ENCODE measurements around the gene ACOXL. TPM values are rescaled to one million over a fixed set of nuclear protein-coding genes. Genes with fewer than 3 reads are reported as not detected.

ACOXL gene
- total RNA-seq, 1 donor from 2014 or later: not detected

DNA sequence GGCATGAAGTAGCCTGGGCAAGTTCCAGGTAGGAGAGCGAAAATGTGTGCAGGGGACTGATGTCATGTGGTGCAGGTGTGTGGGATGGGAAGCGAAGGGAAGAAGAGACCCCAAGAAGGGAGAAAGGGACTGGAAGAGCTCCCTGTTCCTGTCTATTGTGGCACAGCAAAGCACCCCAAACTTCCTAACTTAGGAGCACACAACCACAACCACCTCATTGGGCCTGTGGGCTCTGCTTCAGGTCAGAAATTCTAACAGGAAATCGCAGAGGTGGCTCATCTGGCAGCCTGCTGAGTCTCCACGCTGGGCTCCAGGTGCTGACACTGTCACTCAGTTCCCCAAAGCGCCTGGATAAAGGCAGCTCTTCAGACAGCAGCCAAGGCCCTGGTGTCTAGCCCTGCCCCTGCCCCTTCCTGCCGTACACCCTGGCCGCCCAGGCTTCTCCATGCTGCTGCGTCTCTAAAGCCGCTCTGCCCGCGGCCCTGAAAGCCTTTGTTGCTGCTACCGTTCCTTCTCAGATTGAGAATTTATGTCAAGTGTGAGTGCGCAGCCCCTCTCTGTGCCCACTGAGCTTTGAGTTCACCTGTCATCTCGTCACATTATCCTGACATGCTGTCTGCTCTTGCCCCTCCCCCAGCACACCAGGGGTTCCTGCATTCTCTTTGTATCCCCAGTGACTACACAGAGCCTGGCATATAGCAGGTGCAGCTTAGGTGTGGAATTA, 248.1 kb downstream of the ACOXL start:
- no peaks in the 10 kb centered on the region for H3K27me3 ChIP-seq (ENCODE audit: control insufficient read depth in 3 of 3, insufficient read depth in 3 of 3, low read length in 3 of 3)
- H3K4me3 ChIP-seq (ENCODE audit: low read length in 3 of 3): no peak overlapping the region
- no peak overlapping the region for H3K9ac ChIP-seq (ENCODE audit: low read depth in 1 of 3, low read length in 3 of 3)

DNA sequence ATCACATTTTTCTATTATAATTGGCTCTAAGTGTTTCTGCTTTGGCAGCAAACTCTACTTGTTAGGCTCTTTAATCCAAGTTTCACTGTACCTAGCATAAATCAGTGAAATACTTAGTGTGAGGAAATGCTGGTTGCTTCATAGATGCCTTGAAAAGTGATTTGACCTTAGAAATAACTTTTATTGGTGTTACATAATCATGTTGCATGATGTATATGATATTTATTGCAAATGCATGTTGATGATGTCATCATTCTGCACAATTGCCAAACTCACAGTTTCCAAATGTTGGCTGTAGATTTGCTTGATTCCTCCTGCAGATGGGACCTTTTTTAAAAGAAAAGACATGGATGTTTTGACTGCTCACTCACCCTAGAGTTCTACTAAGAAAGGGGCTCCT, 250.8 kb downstream of the ACOXL start:
- H3K36me3 ChIP-seq (ENCODE audit: control insufficient read depth in 3 of 3, insufficient read depth in 3 of 3, low read length in 3 of 3): no peaks in the 10 kb centered on the region
- no peak overlapping the region for H3K27ac ChIP-seq (ENCODE audit: low read depth, low read length)
- H3K4me1 ChIP-seq (ENCODE audit: control insufficient read depth in 3 of 3, insufficient read depth in 3 of 3, low read length in 3 of 3): peaks cover 5 to 11% (median 10%) of the 10 kb centered on the region in 3 donors
- no peak overlapping the region for H3K9ac ChIP-seq (ENCODE audit: low read depth in 1 of 3, low read length in 3 of 3)
- H3K27me3 ChIP-seq (ENCODE audit: control insufficient read depth in 3 of 3, insufficient read depth in 3 of 3, low read length in 3 of 3): no peaks in the 10 kb centered on the region
- H3K9me3 ChIP-seq (ENCODE audit: control insufficient read depth in 3 of 3, low read length in 3 of 3): no peaks in the 10 kb centered on the region
- no peak overlapping the region for H3K4me3 ChIP-seq (ENCODE audit: low read length in 3 of 3)

More for the DNA sequence above, 248.1 kb downstream of the ACOXL start:
- no peak overlapping the region for H3K27ac ChIP-seq (ENCODE audit: low read depth, low read length)
- peaks cover 5 to 11% (median 10%) of the 10 kb centered on the region in 3 donors for H3K4me1 ChIP-seq (ENCODE audit: control insufficient read depth in 3 of 3, insufficient read depth in 3 of 3, low read length in 3 of 3)
- no peaks in the 10 kb centered on the region for H3K36me3 ChIP-seq (ENCODE audit: control insufficient read depth in 3 of 3, insufficient read depth in 3 of 3, low read length in 3 of 3)
- no peaks in the 10 kb centered on the region for H3K9me3 ChIP-seq (ENCODE audit: control insufficient read depth in 3 of 3, low read length in 3 of 3)

DNA sequence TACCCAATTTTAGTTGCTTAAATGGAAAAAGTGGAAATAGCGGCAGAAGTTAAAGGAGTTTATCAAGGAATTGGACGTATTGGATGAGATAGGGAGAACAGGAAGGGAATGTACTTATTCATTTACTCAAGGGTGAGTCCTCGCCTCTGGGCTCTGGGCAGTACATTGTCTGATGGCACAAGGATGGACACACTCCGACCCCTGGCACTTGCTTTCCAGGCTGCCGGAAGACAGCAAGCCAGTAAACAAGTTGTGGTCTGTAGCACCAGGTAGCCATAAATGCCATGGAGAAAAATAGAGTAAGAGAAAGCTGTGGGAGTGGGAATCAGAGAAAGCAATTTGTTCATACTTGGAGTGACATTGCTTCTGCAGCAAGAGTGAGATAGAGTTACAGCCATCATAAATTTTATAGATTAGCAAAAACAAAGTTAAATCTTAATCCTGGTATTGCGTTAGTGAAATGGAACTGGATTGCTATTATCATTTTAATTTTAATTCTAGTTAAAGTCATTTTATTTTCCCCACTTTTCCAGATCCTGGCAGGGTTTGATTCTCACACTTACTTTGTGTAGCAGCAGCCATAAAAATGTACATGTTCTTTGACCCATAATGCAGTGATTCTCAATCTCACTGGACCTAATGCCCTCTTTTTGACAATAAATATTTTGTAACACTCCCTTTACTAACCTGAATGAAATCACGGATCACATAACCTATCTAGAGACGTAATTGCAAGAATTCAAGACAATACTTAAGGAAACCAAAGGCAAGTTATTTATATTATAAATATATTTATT, 252.5 kb downstream of the ACOXL start:
- Histone ChIP-seq H3K4me3 (ENCODE audit: low read length in 3 of 3) (no peak overlapping the region), H3K4me1 (ENCODE audit: control insufficient read depth in 3 of 3, insufficient read depth in 3 of 3, low read length in 3 of 3) (no peaks in the 10 kb centered on the region), H3K27ac (ENCODE audit: low read depth, low read length) (no peak overlapping the region), H3K9me3 (ENCODE audit: control insufficient read depth in 3 of 3, low read length in 3 of 3) (no peaks in the 10 kb centered on the region), H3K27me3 (ENCODE audit: control insufficient read depth in 3 of 3, insufficient read depth in 3 of 3, low read length in 3 of 3) (no peaks in the 10 kb centered on the region), H3K9ac (ENCODE audit: low read depth in 1 of 3, low read length in 3 of 3) (no peak overlapping the region), H3K36me3 (ENCODE audit: control insufficient read depth in 3 of 3, insufficient read depth in 3 of 3, low read length in 3 of 3) (no peaks in the 10 kb centered on the region)

DNA sequence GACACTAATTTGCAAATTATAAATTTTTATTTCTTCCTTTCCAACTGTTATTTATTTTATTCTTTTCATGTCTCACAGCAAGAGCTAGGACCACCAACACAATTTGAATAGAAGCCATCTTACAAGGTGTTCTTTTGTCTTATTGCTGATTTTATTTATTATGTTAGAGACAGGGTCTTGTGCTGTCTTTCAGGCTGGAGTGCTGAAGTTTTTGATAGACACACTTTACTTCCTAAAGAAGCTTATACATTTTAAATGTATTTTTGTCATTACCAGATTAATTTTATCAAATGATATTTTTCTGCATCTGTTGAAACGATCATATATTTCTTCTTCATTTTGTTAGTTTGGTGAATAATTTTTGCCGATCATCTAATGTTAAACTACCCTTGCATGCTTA, 258.1 kb downstream of the ACOXL start:
- no peaks in the 10 kb centered on the region for H3K27me3 ChIP-seq (ENCODE audit: control insufficient read depth in 3 of 3, insufficient read depth in 3 of 3, low read length in 3 of 3)
- H3K4me1 ChIP-seq (ENCODE audit: control insufficient read depth in 3 of 3, insufficient read depth in 3 of 3, low read length in 3 of 3): peaks cover 0 to 5% (median 0%) of the 10 kb centered on the region in 3 donors
- no peak overlapping the region for H3K9ac ChIP-seq (ENCODE audit: low read depth in 1 of 3, low read length in 3 of 3)
- no peak overlapping the region for H3K27ac ChIP-seq (ENCODE audit: low read depth, low read length)
- no peak overlapping the region for H3K4me3 ChIP-seq (ENCODE audit: low read length in 3 of 3)
- H3K9me3 ChIP-seq (ENCODE audit: control insufficient read depth in 3 of 3, low read length in 3 of 3): no peaks in the 10 kb centered on the region
- no peaks in the 10 kb centered on the region for H3K36me3 ChIP-seq (ENCODE audit: control insufficient read depth in 3 of 3, insufficient read depth in 3 of 3, low read length in 3 of 3)

DNA sequence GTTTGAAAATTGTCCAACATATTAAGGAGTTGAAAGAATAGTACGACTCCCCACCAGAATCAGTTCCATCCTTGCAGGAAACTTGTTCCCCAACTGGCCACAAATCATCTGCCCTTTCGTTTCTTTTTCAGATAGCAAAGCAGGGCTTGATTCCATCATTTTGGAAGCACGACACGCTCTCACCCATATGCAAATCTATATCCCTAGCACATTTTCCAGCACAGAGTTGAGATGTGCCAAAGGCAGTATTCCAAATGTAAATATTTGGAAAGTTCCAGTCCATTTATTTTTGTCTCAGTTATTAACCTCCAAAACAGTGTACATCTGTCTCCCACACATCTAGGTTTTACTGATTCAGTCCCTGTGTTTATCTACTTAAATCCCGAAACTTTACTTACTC, 259.5 kb downstream of the ACOXL start:
- H3K27me3 ChIP-seq (ENCODE audit: control insufficient read depth in 3 of 3, insufficient read depth in 3 of 3, low read length in 3 of 3): no peaks in the 10 kb centered on the region
- H3K36me3 ChIP-seq (ENCODE audit: control insufficient read depth in 3 of 3, insufficient read depth in 3 of 3, low read length in 3 of 3): no peaks in the 10 kb centered on the region
- no peaks in the 10 kb centered on the region for H3K9me3 ChIP-seq (ENCODE audit: control insufficient read depth in 3 of 3, low read length in 3 of 3)
- no peak overlapping the region for H3K27ac ChIP-seq (ENCODE audit: low read depth, low read length)
- no peak overlapping the region for H3K9ac ChIP-seq (ENCODE audit: low read depth in 1 of 3, low read length in 3 of 3)
- H3K4me1 ChIP-seq (ENCODE audit: control insufficient read depth in 3 of 3, insufficient read depth in 3 of 3, low read length in 3 of 3): peaks cover 0 to 5% (median 0%) of the 10 kb centered on the region in 3 donors
- H3K4me3 ChIP-seq (ENCODE audit: low read length in 3 of 3): no peak overlapping the region

DNA sequence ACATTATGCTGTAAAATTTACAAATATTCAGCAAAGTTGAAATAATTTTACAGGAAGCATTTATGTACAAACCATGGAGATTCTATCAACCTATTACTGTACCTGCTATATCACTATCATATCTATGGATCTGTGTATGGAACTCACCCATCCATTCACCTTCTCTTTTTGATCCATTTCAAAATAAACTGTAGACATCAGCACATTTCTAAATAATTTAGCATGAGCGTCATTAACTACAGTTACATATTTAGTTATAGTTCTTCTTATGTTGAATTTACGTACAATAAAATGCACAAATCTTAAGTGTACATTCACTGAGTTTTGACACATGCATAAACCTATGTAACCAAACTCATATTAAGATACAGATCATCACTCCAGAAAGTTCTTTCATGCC, 260.5 kb downstream of the ACOXL start:
- peaks cover 0 to 5% (median 0%) of the 10 kb centered on the region in 3 donors for H3K4me1 ChIP-seq (ENCODE audit: control insufficient read depth in 3 of 3, insufficient read depth in 3 of 3, low read length in 3 of 3)
- H3K9me3 ChIP-seq (ENCODE audit: control insufficient read depth in 3 of 3, low read length in 3 of 3): no peaks in the 10 kb centered on the region
- H3K36me3 ChIP-seq (ENCODE audit: control insufficient read depth in 3 of 3, insufficient read depth in 3 of 3, low read length in 3 of 3): no peaks in the 10 kb centered on the region
- no peak overlapping the region for H3K4me3 ChIP-seq (ENCODE audit: low read length in 3 of 3)
- no peaks in the 10 kb centered on the region for H3K27me3 ChIP-seq (ENCODE audit: control insufficient read depth in 3 of 3, insufficient read depth in 3 of 3, low read length in 3 of 3)
- H3K27ac ChIP-seq (ENCODE audit: low read depth, low read length): no peak overlapping the region
- no peak overlapping the region for H3K9ac ChIP-seq (ENCODE audit: low read depth in 1 of 3, low read length in 3 of 3)

DNA sequence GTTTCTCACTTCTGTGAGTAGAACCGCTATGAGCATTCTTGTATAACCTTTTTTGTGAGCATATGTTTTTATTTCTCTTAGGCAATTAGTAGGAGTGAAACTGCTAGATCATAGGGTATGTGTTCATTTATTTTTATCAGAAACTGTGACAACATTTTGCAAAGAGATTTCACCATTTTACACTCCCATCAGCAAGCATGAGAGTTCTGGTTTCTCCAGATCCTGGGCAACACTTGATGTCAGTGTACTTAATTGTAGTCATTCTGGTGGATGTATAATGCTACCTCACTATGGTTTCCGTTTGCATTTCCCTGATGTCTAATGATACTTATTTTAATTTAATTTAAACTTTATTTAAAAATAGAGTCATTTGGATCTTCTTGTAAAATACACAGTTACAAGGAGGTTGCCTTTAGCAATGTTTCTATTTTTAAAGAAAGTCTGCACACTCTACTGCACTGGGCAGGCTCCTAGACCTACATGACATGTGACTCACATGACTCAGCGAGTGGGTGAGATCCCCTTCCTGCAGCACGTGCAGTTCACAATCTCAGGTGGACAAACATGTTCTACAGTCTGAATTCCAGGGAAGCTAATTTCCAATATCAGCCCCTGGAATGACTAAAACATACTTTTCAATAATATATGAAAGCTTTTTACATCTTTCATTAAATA, 261.3 kb downstream of the ACOXL start:
- no peaks in the 10 kb centered on the region for H3K27me3 ChIP-seq (ENCODE audit: control insufficient read depth in 3 of 3, insufficient read depth in 3 of 3, low read length in 3 of 3)
- no peak overlapping the region for H3K27ac ChIP-seq (ENCODE audit: low read depth, low read length)

DNA sequence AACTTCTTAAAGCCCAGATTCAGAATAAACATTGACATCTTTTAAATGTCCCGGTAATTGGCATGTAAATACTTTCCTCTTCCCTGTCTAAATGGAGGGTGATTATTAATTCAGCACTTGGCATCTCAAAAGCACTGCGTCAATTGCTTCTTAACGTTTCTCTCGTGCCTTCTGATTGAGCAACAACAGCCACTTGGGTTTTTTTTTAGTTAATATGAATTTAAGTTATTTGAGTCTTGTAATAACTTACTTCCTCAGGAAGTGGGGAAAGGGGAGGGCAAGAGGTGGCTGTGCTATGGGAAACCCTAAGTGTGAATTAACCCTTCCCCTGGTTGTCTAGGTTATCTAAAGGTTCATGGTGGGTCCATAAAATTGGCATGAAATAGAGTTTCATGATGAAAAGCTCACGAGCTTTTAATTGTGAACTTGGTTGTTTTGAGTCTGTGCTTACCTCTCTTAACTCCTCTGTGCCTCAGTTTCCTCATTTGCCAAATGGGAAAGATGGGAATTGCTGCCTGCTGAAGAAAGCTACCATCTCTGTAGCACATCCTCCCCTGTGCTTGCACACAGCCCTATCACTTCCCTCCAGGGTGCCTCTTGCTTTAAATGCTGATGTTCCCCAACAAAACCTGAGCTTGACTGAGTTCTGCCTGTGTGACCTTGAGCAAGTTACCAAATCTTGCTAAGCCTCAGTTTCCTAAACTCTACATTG, 262.0 kb downstream of the ACOXL start:
- Histone ChIP-seq H3K27me3 (ENCODE audit: control insufficient read depth in 3 of 3, insufficient read depth in 3 of 3, low read length in 3 of 3) (no peaks in the 10 kb centered on the region), H3K4me3 (ENCODE audit: low read length in 3 of 3) (no peak overlapping the region), H3K4me1 (ENCODE audit: control insufficient read depth in 3 of 3, insufficient read depth in 3 of 3, low read length in 3 of 3) (peaks cover 0 to 5% (median 0%) of the 10 kb centered on the region in 3 donors), H3K9me3 (ENCODE audit: control insufficient read depth in 3 of 3, low read length in 3 of 3) (no peaks in the 10 kb centered on the region), H3K27ac (ENCODE audit: low read depth, low read length) (no peak overlapping the region), H3K36me3 (ENCODE audit: control insufficient read depth in 3 of 3, insufficient read depth in 3 of 3, low read length in 3 of 3) (no peaks in the 10 kb centered on the region), H3K9ac (ENCODE audit: low read depth in 1 of 3, low read length in 3 of 3) (no peak overlapping the region)

More for the DNA sequence above, 261.3 kb downstream of the ACOXL start:
- Histone ChIP-seq H3K9ac (ENCODE audit: low read depth in 1 of 3, low read length in 3 of 3) (no peak overlapping the region), H3K4me1 (ENCODE audit: control insufficient read depth in 3 of 3, insufficient read depth in 3 of 3, low read length in 3 of 3) (peaks cover 0 to 5% (median 0%) of the 10 kb centered on the region in 3 donors), H3K4me3 (ENCODE audit: low read length in 3 of 3) (no peak overlapping the region), H3K36me3 (ENCODE audit: control insufficient read depth in 3 of 3, insufficient read depth in 3 of 3, low read length in 3 of 3) (no peaks in the 10 kb centered on the region), H3K9me3 (ENCODE audit: control insufficient read depth in 3 of 3, low read length in 3 of 3) (no peaks in the 10 kb centered on the region)

DNA sequence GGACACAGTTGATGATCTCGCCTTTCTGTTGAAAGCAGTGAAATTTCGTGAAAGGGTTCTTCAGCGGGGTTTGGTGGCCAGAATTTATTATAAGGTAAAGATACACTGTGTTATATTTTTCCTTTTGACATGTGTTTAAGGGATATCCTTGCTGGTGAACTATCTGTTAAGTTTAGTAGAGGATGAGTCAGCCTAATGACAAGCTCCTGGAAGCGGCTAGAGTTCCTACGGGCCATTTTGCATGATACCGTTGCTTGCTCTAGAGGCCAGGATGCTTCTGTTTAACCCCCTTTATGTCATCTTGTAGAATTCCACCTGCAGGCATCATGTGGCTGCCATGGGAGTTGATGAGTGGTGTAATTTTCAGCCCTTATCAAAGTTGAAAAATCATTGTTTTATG, 263.5 kb downstream of the ACOXL start:
- Histone ChIP-seq H3K27ac (ENCODE audit: low read depth, low read length) (no peak overlapping the region), H3K27me3 (ENCODE audit: control insufficient read depth in 3 of 3, insufficient read depth in 3 of 3, low read length in 3 of 3) (no peaks in the 10 kb centered on the region), H3K9ac (ENCODE audit: low read depth in 1 of 3, low read length in 3 of 3) (no peak overlapping the region), H3K9me3 (ENCODE audit: control insufficient read depth in 3 of 3, low read length in 3 of 3) (peaks cover 0 to 3% (median 0%) of the 10 kb centered on the region in 3 donors), H3K36me3 (ENCODE audit: control insufficient read depth in 3 of 3, insufficient read depth in 3 of 3, low read length in 3 of 3) (no peaks in the 10 kb centered on the region), H3K4me1 (ENCODE audit: control insufficient read depth in 3 of 3, insufficient read depth in 3 of 3, low read length in 3 of 3) (peaks cover 0 to 5% (median 0%) of the 10 kb centered on the region in 3 donors), H3K4me3 (ENCODE audit: low read length in 3 of 3) (no peak overlapping the region)
